H1 (cell line): ENCODE results near the gene PBOV1. TPM values are rescaled to one million over a fixed set of nuclear protein-coding genes. Genes with fewer than 3 reads are reported as not detected.

Source experiments
- CTCF ChIA-PET: fragments of 300-600 bp; sonication (Branson Sonifier 250); formaldehyde crosslinking; loops from one replicate; lab custom pipeline; 2021; ENCODE audit not compliant: partially characterized antibody; lab: Charles Lee
- POLR2A ChIA-PET: fragments of 300-600 bp; sonication (Branson Sonifier 250); formaldehyde crosslinking; loops from one replicate; lab custom pipeline; 2021; ENCODE audit warnings: inconsistent platforms; ENCODE audit not compliant: partially characterized antibody; lab: Charles Lee
- DNase-seq, 2 experiments: peaks; one replicate each; pipeline versions ENCODE4 v3.0.0 to v3.0.0-alpha.2; 2010 to 2022; ENCODE audit warnings: low spot score in 2 of 2, low read depth in 1 of 2, mixed read lengths in 1 of 2
- FAIRE-seq: peaks from 2 replicates; lab custom pipeline; 2011; peaks lifted over from hg19 to GRCh38; lab: Jason Lieb, UNC
- H2AFZ ChIP-seq: 2 replicates; pipeline ENCODE4 v1.8.1; 2012; ENCODE audit warnings: low read length, inconsistent platforms
- H2AK5ac ChIP-seq: 2 replicates; pipeline ENCODE4 v1.6.1; 2013; ENCODE audit warnings: low read depth, low read length
- H2BK120ac ChIP-seq: replicated peaks from 2 replicates; pipeline ENCODE3; 2013; ENCODE audit warnings: low read depth, low read length, inconsistent platforms
- H2BK12ac ChIP-seq: 2 replicates; pipeline ENCODE4 v1.6.1; 2013; ENCODE audit warnings: low read depth, low read length
- H2BK15ac ChIP-seq: 2 replicates; pipeline ENCODE4 v1.6.1; 2013; ENCODE audit warnings: low read length
- H2BK20ac ChIP-seq: 2 replicates; pipeline ENCODE4 v1.6.1; 2013; ENCODE audit warnings: low read length
- H2BK5ac ChIP-seq: 2 replicates; pipeline ENCODE4 v1.6.1; 2013; ENCODE audit warnings: low read depth, low read length
- H3K14ac ChIP-seq: 2 replicates; pipeline ENCODE4 v1.6.1; 2013; ENCODE audit warnings: inconsistent platforms; ENCODE audit not compliant: insufficient read length
- H3K18ac ChIP-seq: 2 replicates; pipeline ENCODE4 v1.6.1; 2013; ENCODE audit warnings: low read length; ENCODE audit errors: extremely low read depth
- H3K23ac ChIP-seq: 2 replicates; pipeline ENCODE4 v1.6.1; 2013; ENCODE audit warnings: inconsistent platforms; ENCODE audit not compliant: insufficient read length
- H3K23me2 ChIP-seq: 2 replicates; pipeline ENCODE4 v1.6.1; 2013; ENCODE audit warnings: low read depth, low read length
- H3K27ac ChIP-seq: 2 replicates; pipeline ENCODE4 v1.6.1; 2011; ENCODE audit warnings: low read depth, low read length, inconsistent platforms
- H3K27me3 ChIP-seq, 4 experiments: replicated peaks in 1 of 4; 1 replicate in 1 of 4; 2 replicates in 3 of 4; pipeline versions ENCODE4 v1.6.1 to v1.8.1; 2011 to 2013; ENCODE audit warnings: low read length in 3 of 4, mild to moderate bottlenecking in 3 of 4, inconsistent platforms in 2 of 4, mixed read lengths in 2 of 4, moderate library complexity in 1 of 4; ENCODE audit not compliant: control insufficient read depth in 3 of 4, insufficient read depth in 3 of 4; ENCODE audit errors: extremely low read depth in 1 of 4
- H3K36me3 ChIP-seq, 4 experiments: 2 replicates each; pipeline versions ENCODE4 v1.6.1 to v1.8.1; 2011 to 2013; ENCODE audit warnings: mild to moderate bottlenecking in 4 of 4, low read length in 3 of 4, moderate library complexity in 2 of 4, control low read depth in 1 of 4, inconsistent platforms in 1 of 4; ENCODE audit not compliant: insufficient read depth in 4 of 4, control insufficient read depth in 2 of 4
- H3K4ac ChIP-seq: replicated peaks from 2 replicates; pipeline ENCODE3; 2013; ENCODE audit warnings: low read length, low read depth, mixed read lengths, inconsistent platforms; ENCODE audit not compliant: insufficient read length
- H3K4me1 ChIP-seq, 4 experiments: replicated peaks in 1 of 4; 1 replicate in 1 of 4; 2 replicates in 3 of 4; pipeline versions ENCODE4 v1.6.1 to v1.8.1; 2011 to 2013; ENCODE audit warnings: low read length in 3 of 4, inconsistent platforms in 2 of 4, mixed read lengths in 1 of 4; ENCODE audit not compliant: insufficient read depth in 4 of 4, control insufficient read depth in 3 of 4
- H3K4me2 ChIP-seq, 2 experiments: 2 replicates each; pipeline versions ENCODE4 v1.6.1 to v1.8.1; 2011 to 2013; ENCODE audit warnings: low read depth in 2 of 2, low read length in 2 of 2, control low read depth in 1 of 2, inconsistent platforms in 1 of 2, mild to moderate bottlenecking in 1 of 2; ENCODE audit not compliant: insufficient read depth in 1 of 2
- H3K4me3 ChIP-seq, 4 experiments: fragments of 200-600, 300-600 bp in 1 of 4; sonication (generic), shearing (Covaris generic), sonication (Bioruptor Twin) in 1 of 4; 2 replicates each; pipeline versions ENCODE4 v1.5.1 to v1.8.1; 2011 to 2016; ENCODE audit warnings: low read length in 4 of 4, low read depth in 3 of 4, control low read depth in 2 of 4, inconsistent platforms in 2 of 4, mild to moderate bottlenecking in 2 of 4, mixed read lengths in 1 of 4, moderate library complexity in 1 of 4; ENCODE audit not compliant: insufficient read depth in 2 of 4; ENCODE audit errors: extremely low read depth in 1 of 4
- H3K56ac ChIP-seq: replicated peaks from 2 replicates; pipeline ENCODE3; 2013; ENCODE audit warnings: low read depth, mild to moderate bottlenecking, mixed read lengths, low read length, inconsistent platforms; ENCODE audit not compliant: insufficient read length
- H3K79me1 ChIP-seq: 2 replicates; pipeline ENCODE4 v1.6.1; 2013; ENCODE audit warnings: low read depth, low read length, control low read depth
- H3K79me2 ChIP-seq, 2 experiments: 2 replicates each; pipeline versions ENCODE4 v1.6.1 to v1.8.1; 2012 to 2013; ENCODE audit warnings: low read length in 2 of 2, mild to moderate bottlenecking in 2 of 2, inconsistent platforms in 1 of 2; ENCODE audit not compliant: insufficient read depth in 2 of 2, control insufficient read depth in 1 of 2
- H3K9ac ChIP-seq, 4 experiments: replicated peaks in 1 of 4; 1 replicate in 1 of 4; 2 replicates in 3 of 4; pipeline versions ENCODE4 v1.6.1 to v1.8.1; 2011 to 2013; ENCODE audit warnings: low read depth in 3 of 4, low read length in 3 of 4, control low read depth in 2 of 4, mild to moderate bottlenecking in 2 of 4, moderate library complexity in 2 of 4, inconsistent platforms in 1 of 4; ENCODE audit errors: extremely low read depth in 1 of 4
- H3K9me3 ChIP-seq, 2 experiments: 2 replicates each; pipeline versions ENCODE4 v1.6.1 to v1.8.1; 2012 to 2013; ENCODE audit warnings: mild to moderate bottlenecking in 2 of 2, moderate library complexity in 2 of 2, control low read depth in 1 of 2, inconsistent platforms in 1 of 2, low read depth in 1 of 2, low read length in 1 of 2, mixed read lengths in 1 of 2; ENCODE audit not compliant: insufficient read depth in 2 of 2
- H4K20me1 ChIP-seq, 2 experiments: replicated peaks in 1 of 2; 2 replicates each; pipeline versions ENCODE3 to v1.8.1; 2011 to 2013; ENCODE audit warnings: inconsistent platforms in 2 of 2, low read length in 2 of 2, mild to moderate bottlenecking in 1 of 2; ENCODE audit not compliant: insufficient read depth in 2 of 2, control insufficient read depth in 1 of 2
- H4K5ac ChIP-seq: 2 replicates; pipeline ENCODE4 v1.6.1; 2013; ENCODE audit warnings: low read length, low read depth, mixed read lengths, inconsistent platforms; ENCODE audit not compliant: insufficient read length
- H4K8ac ChIP-seq: 2 replicates; pipeline ENCODE4 v1.8.0; 2013; ENCODE audit warnings: mild to moderate bottlenecking, moderate library complexity, low read length, inconsistent platforms; ENCODE audit not compliant: insufficient read depth; ENCODE audit errors: extremely low read depth
- H4K91ac ChIP-seq: replicated peaks from 2 replicates; pipeline ENCODE3; 2013; ENCODE audit warnings: low read length, mixed read lengths, inconsistent platforms; ENCODE audit not compliant: insufficient read length
- JUND ChIP-seq: IDR thresholded peaks from 2 replicates; pipeline ENCODE4 v1.6.1; 2011; ENCODE audit warnings: mild to moderate bottlenecking, improper control_type of control experiment, low read length
- NRF1 ChIP-seq: IDR thresholded peaks from 2 replicates; pipeline ENCODE4 v1.6.1; 2011; ENCODE audit warnings: mild to moderate bottlenecking, low read depth, low read length, improper control_type of control experiment
- PHF8 ChIP-seq: fragments of 200-600 bp; sonication (generic); conservative IDR thresholded peaks from 2 replicates; pipeline ENCODE4 v1.7.1; 2012; ENCODE audit warnings: low read depth, mild to moderate bottlenecking, inconsistent platforms, low read length, moderate library complexity
- POLR2AphosphoS5 ChIP-seq: IDR thresholded peaks from 2 replicates; pipeline ENCODE4 v1.6.1; 2011; ENCODE audit warnings: low read depth, low read length
- RNF2 ChIP-seq: fragments of 200-900, 300-1000 bp; sonication (generic); IDR thresholded peaks from 2 replicates; pipeline ENCODE4 v1.7.1; 2016; ENCODE audit warnings: borderline replicate concordance, low read depth, mild to moderate bottlenecking, antibody characterized with exemption, low read length; ENCODE audit not compliant: poor library complexity, severe bottlenecking; ENCODE audit errors: missing control alignments
- SIRT6 ChIP-seq: IDR thresholded peaks from one replicate; pipeline ENCODE4 v1.7.1; 2012; ENCODE audit warnings: low read length, inconsistent platforms
- SRF ChIP-seq: IDR thresholded peaks from 2 replicates; pipeline ENCODE4 v1.6.1; 2011; ENCODE audit warnings: mild to moderate bottlenecking, low read depth, low read length, moderate library complexity
- TAF7 ChIP-seq: optimal IDR thresholded peaks from 2 replicates; pipeline ENCODE3; 2011; ENCODE audit warnings: low read depth, mild to moderate bottlenecking, inconsistent platforms, low read length, moderate library complexity, borderline replicate concordance
- WGBS, 2 experiments: shearing (Covaris generic) in 1 of 2; methylation state at CpG; one replicate each; pipeline versions ENCODE4 v1.1.6 to v1.1.7; 2013 to 2015; ENCODE audit warnings: low lambda C conversion rate in 2 of 2, mixed read lengths in 2 of 2, inconsistent platforms in 1 of 2, low coverage in 1 of 2, missing lambda C conversion rate in 1 of 2; ENCODE audit not compliant: insufficient replicate concordance in 2 of 2, insufficient coverage in 1 of 2, insufficient read length in 1 of 2; ENCODE audit errors: extremely low coverage in 1 of 2, missing lambda C conversion rate in 1 of 2; 5-methylcytosine and 5-hydroxymethylcytosine counted together
- polyA plus RNA-seq, 7 experiments: library from polyadenylated mRNA; depleted of rRNA in 3 of 7; stranded (reverse) in 5 of 7; unstranded in 2 of 7; fragments of >200 nt in 5 of 7; fragments of 200-250 nt in 2 of 7; gene quantifications; 1 replicate in 5 of 7; 2 replicates in 1 of 7; 4 replicates in 1 of 7; pipeline versions ENCODE4 v1.2.1 to v1.2.3, GENCODE V29; 2011 to 2013; ENCODE audit warnings: missing spikeins in 2 of 7, mixed read lengths in 2 of 7
- total RNA-seq: library from RNA; stranded (reverse); fragmentation: NEBNext Ultra II Directional; extraction: Animal tissue kit (Norgen Biotek cat#: 25700); gene quantifications from 2 replicates; pipeline ENCODE4 v1.2.1, GENCODE V29; 2021

The PBOV1 gene
- total and polyA plus RNA-seq, 2 of the 8 experiments (the other 6 are each of a cell fraction or from before 2014, with no cell fraction given) = not detected

- H4K20me1 ChIP-seq = peaks cover 0 to 2% of the 10 kb centered on the region in 2 experiments
- H3K23me2 ChIP-seq = no peaks in the 10 kb centered on the region
- no peak for DNase-seq
- no peak for FAIRE-seq
- H3K14ac ChIP-seq = no peak overlapping the region
- H4K8ac ChIP-seq = no peak overlapping the region
- H3K79me1 ChIP-seq = 0 out of 2 replicates have a peak, but pooled peaks cover 2% of the 10 kb centered on the region
- H2BK12ac ChIP-seq = no peak overlapping the region
- H4K91ac ChIP-seq = no peak overlapping the region
- POLR2A ChIA-PET = no interaction called here
- no peak overlapping the region for H3K4me3 ChIP-seq
- no peak overlapping the region for H3K23ac ChIP-seq
- H3K4ac ChIP-seq = no peak overlapping the region
- H3K4me1 ChIP-seq = no peaks in the 10 kb centered on the region
- H3K79me2 ChIP-seq = no peaks in the 10 kb centered on the region
- no peak overlapping the region for H3K27ac ChIP-seq
- CTCF ChIA-PET = interaction anchor here (0.6 to 1.8 kb wide), 6 partner anchors 10 to 257 kb away, joined by 3 to 4 read pairs (median 3); no protein-coding TSS in a partner anchor
- no peak overlapping the region for H2BK120ac ChIP-seq
- H2AK5ac ChIP-seq = no peak overlapping the region
- H3K36me3 ChIP-seq = peaks cover 0 to 20% (median 7%) of the 10 kb centered on the region in 4 experiments; a peak in 6 of 8 replicates
- 95% methylated on average over 6 of the region's 6 CpGs; no CpG with 5 or more reads in 1 of the 2 experiments for WGBS, 2 experiments
- TF ChIP-seq TAF7 (no peak), RNF2 (no peak), NRF1 (no peak), SIRT6 (no peak), POLR2AphosphoS5 (no peak), JUND (no peak), SRF (no peak), PHF8 (no peak)
- no peak overlapping the region for H4K5ac ChIP-seq
- H2AFZ ChIP-seq = no peak overlapping the region
- H2BK5ac ChIP-seq = no peak overlapping the region
- no peak overlapping the region for H3K18ac ChIP-seq
- no peak overlapping the region for H3K9ac ChIP-seq
- H3K9me3 ChIP-seq = no peaks in the 10 kb centered on the region
- H3K56ac ChIP-seq = no peak overlapping the region
- no peak overlapping the region for H2BK15ac ChIP-seq
- no peaks in the 10 kb centered on the region for H3K27me3 ChIP-seq
- no peak overlapping the region for H3K4me2 ChIP-seq
- H2BK20ac ChIP-seq = no peak overlapping the region
These were observed 39.9 kb upstream of the PBOV1 start for GRCh38 chr6:138258197-138258596.
